Ammon's horn (tissue), 1 donor: ENCODE data around the gene MYO18B.

Experiments used
- DNase-seq: peaks from one replicate; pipeline ENCODE4 v3.0.0-alpha.2; 2016; ENCODE audit warnings: low spot score

The MYO18B gene

DNA sequence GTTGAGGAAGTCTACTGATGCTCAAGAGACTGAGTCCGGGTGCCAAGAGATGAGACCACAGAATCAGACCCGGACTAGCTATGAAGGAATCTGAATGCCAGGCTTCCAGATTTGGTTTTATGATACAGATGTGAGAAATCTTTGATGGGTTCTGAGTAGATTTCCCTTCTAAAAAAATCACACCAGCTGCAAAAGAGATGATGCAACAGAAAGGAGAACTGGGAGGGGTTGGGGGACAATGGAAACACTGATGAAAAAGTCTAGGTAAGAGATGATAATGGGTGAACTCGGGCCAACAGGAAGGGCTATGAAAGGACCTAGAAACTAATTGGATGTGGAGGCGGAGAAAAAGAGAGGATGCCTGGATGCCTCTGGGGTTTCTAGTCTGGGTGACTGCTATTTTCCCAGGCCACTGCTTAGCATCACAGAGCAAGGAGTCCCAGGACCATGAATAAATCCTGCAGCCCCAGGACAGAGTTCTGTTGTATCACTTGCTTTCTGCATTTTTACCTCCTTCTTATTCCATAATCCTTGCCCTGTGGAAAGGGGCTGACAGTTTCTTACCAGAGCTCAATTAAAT is 311.8 kb downstream of the MYO18B start:
- no peak for DNase-seq

DNA sequence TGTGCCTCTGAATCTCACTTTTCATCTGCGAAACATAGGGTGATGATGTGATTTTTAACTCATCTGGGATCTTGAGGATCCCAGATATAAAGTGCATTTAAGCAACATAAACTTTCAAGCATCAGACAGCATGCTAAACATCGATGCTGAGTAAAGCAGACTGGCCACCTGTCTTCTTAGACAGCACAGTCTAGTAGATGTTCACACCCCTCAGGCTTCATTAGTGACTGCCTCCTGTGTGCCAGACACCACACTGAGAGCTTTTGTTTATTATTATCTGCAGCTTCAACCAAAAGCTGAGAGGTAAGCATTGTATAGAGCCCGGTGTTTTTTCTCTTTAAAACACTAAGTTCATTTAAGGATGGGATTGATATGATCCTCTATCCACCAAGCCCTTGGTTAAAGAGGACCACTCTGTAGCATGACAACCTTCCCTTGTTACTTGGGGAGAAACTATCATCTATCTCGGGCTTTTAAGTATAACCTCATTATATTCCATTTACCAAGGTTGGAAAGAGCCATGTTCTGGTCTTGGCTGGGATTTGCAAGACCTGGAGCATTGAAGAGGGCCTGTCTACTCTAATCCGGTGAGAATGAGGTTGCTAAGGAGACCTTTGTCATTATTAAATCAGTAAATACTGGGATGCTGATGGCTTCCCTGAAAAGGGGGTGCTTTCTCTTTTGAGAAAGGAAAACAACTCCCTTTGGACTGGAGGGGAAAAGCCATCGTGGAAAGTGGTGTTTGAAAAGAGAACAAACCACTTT is 313.0 kb downstream of the MYO18B start:
- no peak for DNase-seq

DNA sequence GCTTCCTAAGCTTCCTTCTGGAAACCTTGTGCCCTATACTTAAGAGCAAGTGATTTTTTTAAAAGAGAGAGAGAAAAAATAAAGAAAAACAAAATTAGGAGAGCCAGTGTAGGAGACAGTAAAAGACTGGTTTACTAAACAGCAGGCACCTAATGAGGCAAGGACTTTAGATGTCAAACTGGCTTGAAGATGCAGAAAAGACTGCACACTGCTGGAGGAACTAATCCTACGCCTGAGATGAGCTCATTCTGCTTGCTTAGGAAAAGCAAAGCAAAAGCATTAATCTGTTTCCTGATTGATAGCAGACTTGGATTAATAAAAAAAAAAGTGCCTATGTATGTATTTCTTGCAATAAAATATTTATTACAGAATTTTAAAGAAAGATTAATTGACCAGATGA is 313.7 kb downstream of the MYO18B start:
- no peak for DNase-seq

DNA sequence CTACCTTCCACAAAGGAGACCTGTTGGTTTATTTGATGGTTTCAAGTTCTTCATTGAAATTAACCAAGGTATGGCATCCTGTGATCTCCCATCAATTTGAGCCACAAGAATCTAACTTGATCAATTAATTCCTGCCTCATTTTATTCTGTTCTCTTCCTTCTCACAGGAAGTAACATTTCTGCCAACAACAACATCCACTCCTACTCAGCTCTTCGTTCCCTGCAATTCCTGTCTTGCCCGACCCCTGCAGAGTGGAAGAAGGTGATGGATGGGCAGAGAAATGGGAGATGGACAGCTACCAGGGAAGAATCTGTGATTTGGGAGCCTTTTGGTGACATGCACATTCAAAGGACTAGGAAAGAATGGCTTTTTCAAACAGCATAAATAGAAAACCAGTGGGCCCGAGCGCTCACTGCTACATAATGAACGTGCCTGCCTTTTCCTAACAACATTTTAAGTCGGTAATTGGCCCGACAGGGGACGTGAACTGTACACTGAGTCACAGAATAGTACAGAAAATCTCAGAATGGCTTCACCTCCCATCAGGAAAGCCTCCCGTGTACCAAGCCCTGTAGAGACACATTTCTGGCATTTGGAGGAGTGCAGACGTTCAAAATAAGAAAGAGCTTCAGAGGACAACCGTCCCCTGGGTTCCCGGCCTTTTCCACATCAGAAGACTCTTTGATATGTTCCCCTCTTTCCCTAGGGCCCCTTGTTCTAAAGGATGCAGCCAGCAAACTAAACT is 314.6 kb downstream of the MYO18B start:
- no peak for DNase-seq

DNA sequence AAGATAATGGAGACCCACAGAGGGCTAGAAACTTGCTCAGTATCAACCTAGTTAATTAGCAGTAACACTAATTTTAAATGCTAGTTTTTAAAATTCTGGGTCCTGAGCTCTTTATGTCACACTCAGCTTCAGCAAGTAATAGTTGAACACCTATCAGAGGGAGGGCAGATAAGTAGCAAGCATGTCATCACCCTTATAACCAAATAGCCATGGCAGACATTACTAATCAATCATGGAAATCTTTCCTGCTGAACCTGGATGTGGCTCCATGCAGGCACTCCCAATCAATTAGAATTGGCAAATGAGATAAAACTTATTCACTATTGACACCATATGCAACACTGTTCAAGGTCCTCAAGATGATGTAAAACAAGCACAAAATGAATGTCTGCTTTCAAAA is 315.7 kb downstream of the MYO18B start:
- no peak for DNase-seq

DNA sequence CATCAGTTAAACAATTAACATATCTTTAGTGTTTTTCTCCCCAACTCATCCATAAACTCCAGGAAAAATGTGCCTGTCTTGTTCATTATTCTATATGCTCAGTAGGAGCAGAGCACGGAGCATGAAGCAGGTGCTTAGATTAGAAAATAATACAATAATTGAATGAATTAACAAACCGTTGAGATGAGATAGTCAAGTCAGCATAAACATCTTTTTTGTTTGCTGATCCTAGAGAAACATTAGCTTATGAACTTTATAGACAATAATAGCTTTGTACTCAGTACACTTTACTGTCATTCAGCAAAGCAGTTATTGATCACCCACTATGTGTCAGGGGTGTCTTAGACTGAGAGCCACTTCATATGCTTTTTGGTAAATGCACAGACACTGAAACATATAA is 322.1 kb downstream of the MYO18B start:
- DNase-seq: no peak

DNA sequence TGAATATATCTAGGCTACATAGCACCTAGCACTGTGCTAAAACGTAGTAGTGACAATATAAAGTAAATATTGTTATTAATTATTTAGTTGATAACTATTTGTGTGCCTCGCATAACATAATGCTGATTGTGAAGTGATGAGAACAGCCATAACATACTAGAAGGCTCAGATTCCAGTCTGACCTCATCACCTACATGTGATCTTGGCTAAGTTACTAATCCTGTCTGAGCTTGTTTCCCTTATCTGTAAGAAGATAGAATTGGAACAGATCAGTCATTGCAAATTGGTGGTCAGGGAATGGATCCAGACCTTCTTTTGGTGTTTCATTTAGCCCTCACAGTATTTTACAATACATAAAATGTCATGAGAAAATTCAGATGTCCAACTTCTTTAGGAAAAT is 323.9 kb downstream of the MYO18B start:
- DNase-seq: no peak

DNA sequence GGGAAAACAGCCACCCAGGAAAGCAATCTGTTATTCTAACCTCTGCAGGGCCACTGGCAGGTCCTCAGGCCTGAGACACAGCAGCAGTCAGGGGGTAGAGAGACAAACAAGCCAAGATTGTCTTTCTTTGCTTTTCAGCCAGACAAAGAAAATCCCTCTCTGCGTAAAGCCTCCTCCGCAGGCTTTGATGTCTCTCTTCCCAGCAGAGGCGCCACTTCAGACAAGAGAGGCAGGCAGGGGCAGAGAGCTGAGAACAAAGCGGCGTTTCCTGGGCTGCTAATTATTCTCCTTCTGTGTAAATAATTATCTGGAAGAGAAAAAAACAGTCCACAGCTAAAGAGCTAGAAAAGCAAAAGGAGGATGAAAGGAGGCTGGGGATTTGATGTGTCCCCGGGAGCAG is 324.5 kb downstream of the MYO18B start:
- peak; percentile 43 for DNase-seq

DNA sequence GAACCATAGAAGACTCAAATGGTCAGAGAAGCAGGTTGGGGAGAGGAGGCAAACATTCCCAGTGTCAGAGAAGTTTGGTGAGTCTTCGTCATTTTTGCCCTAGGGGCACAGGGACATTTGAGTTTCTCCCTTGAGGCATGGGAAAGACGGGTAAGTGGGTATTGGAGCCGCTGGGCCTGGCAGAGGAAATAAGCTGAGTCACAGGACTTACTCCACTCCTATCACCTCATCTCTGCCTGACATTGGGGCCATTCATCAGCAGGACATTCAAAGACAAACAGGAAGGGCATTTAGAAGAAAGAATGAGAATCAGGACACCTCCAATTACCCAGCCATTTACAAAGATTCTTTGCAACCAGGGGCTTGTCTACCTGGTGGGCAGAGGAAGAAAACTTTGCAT is 326.6 kb downstream of the MYO18B start:
- no peak for DNase-seq

DNA sequence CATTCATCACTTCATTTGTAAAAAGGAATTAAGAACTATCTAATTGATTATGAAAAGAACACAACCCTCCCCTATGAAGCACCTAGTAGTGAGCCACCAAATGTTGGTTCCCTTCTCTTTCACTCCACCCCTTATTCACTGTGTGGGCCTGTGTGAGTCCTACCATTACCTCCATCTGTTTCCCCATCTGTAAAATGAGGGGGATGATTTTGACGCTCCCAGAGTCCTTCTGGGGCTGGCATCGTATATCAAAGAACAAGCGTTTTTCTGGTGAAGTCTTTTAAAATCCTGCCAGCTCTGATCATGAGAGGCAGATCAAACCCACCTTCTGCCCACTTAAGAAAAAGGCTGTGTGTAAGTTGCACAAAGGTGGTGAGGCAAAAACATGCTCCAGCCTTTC is 330.6 kb downstream of the MYO18B start:
- peak; percentile 67 for DNase-seq

DNA sequence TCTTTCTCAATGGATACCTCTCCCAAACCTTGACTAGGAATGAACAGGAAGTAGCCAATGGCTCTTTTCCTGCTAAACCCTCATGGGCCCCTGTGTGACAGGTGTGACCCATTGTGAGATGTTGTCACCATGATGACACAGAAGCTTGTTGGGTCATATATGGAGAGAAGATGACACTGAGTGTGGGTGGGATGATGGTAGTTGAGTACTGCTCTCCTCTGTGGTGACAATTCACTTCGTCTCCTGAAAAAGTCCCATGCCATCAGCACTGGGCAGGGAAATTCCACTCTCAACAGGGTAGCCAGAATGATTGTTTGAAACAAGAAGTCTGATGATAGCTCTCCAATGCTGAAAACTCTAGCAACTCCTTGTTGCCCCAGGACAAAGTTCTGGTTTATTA is 333.3 kb downstream of the MYO18B start:
- DNase-seq: no peak

DNA sequence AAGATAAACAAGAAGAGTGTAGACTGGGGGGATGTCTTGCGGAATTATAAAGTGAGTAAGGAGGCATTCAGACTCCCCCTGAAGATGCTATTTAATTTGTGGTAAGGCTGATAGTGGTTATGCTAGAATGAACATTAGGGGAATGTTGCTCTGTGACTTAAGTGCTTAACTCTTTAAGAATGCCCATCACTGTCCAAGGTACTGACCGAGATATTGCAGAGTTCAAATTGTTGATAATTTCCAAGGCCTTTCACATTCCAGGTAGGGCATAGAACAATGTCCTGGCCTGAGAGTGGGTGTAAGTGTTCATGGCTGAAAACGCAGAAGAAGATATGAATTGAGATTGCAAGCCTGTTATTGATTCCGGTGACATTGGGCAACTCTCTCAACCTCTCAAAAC is 337.0 kb downstream of the MYO18B start:
- DNase-seq: no peak
